Loucy (cell line): Measurements from ENCODE around the gene DYNC1H1.

Experiments used
- EZH2phosphoT487 ChIP-seq: fragments of 200-600 bp; IDR thresholded peaks from 2 replicates; pipeline ENCODE4 v1.6.1; 2018; ENCODE audit warnings: antibody characterized with exemption, mild to moderate bottlenecking, moderate library complexity, borderline replicate concordance
- TF ChIP-seq, protein P1 (sequence below): fragments of 200-600 bp; sonication (generic); conservative IDR thresholded peaks from 2 replicates; pipeline ENCODE4 v1.5.1; 2014; ENCODE audit warnings: mild to moderate bottlenecking, antibody characterized with exemption, low read length

DNA sequence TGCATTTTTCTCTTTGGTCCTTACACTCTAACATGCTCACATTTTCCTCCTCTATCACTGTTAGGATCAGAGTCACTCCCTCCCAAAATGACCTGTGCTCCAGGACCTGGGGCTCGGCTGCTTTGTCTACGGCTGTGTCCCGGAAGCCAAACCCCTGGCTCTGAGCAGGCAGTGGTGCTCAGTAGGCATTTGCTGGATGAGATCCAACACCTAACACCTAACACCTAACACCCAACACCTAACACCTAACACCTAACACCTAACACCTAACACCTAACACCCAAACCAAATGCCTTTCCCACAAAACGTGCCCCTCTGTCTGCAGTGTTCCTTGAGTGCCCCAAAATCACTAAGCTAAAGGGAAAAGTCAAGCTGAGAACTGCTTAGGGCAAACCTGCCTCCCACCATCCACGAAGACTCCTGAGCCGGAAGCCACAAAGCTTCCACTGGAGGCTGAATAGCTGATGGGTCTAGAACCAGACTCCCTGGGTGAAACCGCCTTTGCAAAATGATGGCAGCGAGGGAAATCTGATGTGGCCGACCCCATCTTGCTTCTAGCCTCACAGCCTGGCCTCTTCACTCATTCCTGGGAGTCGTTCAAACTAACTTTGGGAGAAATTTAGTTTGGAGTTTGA lies 93.2 kb downstream of the DYNC1H1 start:
- TF ChIP-seq, protein P1, sequence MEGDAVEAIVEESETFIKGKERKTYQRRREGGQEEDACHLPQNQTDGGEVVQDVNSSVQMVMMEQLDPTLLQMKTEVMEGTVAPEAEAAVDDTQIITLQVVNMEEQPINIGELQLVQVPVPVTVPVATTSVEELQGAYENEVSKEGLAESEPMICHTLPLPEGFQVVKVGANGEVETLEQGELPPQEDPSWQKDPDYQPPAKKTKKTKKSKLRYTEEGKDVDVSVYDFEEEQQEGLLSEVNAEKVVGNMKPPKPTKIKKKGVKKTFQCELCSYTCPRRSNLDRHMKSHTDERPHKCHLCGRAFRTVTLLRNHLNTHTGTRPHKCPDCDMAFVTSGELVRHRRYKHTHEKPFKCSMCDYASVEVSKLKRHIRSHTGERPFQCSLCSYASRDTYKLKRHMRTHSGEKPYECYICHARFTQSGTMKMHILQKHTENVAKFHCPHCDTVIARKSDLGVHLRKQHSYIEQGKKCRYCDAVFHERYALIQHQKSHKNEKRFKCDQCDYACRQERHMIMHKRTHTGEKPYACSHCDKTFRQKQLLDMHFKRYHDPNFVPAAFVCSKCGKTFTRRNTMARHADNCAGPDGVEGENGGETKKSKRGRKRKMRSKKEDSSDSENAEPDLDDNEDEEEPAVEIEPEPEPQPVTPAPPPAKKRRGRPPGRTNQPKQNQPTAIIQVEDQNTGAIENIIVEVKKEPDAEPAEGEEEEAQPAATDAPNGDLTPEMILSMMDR = no peak
- TF ChIP-seq EZH2phosphoT487 = no peak
